T-helper 2 cell treated with Interferon-gamma antibody and Interleukin-4, amounts not matched to agents 5 μg/mL and 100 μg/mL, for 36 hours (primary cell): ENCODE results near the gene CACNA1A.
"Not testable (repeated sequence)": the region's sequence is repeated elsewhere in the genome, so short reads cannot be mapped to it uniquely, and the experiment has no call there.

Experiments used
- DNase-seq: peaks from one replicate; pipeline ENCODE4 v3.0.0; 2021; ENCODE audit warnings: low spot score
- H3K27ac Mint-ChIP-seq: one replicate; pipeline ENCODE4 v1.8.0; 2021; ENCODE audit warnings: mild to moderate bottlenecking, mixed read lengths
- H3K27me3 Mint-ChIP-seq: one replicate; pipeline ENCODE4 v1.8.0; 2021; ENCODE audit warnings: low read depth, mixed read lengths
- H3K36me3 Mint-ChIP-seq: one replicate; pipeline ENCODE4 v1.8.0; 2021; ENCODE audit warnings: low read depth, mixed read lengths
- H3K4me1 Mint-ChIP-seq: one replicate; pipeline ENCODE4 v1.8.0; 2021; ENCODE audit warnings: low read depth, mixed read lengths
- H3K4me3 Mint-ChIP-seq: one replicate; pipeline ENCODE4 v1.8.0; 2022; ENCODE audit warnings: mild to moderate bottlenecking, moderate library complexity, mixed read lengths
- H3K9me3 Mint-ChIP-seq: one replicate; pipeline ENCODE4 v1.8.0; 2021; ENCODE audit warnings: mixed read lengths

CACNA1A gene

DNA sequence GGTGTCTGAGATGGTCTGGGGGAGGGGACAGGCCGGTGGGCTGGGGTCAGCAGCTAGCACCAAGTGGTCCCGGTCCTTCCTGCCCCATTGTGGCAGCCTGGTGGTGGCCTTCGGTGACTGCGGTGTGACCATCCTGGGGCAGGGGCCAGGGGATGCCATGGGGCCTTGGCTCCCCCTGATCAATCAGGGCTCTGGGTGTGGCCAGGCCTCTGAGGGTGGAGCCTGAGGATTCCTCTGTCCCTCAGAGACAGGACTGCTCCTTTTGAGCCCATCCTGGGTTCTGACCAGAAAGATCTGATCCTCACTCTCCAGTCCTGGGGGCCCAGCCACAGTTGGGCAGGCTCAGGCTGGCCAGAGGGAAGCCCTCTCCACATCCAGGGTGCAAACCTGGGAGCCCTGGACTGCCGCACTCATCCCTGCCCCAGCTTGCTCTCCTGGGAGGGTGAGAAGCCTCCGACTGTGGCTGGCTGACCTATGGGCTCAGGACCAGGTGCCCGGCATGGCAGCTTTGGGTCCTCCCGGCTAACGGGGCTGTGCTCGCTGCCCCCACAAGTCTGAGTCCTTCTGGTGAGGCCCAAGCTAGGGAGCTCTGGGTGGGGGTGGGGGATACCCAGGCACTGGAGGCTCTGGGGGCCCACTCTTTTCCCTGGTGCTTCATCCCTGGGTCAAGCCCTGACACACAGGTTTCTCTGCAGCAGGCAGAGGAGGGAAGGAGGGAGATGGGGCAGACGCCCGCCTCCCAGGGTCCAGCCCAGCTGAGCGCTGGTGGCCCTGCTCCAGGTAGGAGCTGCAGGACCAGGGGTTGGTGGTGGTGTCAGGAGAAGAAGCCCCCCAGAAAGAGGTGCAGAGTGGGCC, 296.6 kb downstream of the CACNA1A start:
- no peak overlapping the region for H3K27ac Mint-ChIP-seq
- H3K36me3 Mint-ChIP-seq = no peaks in the 10 kb centered on the region
- H3K4me3 Mint-ChIP-seq = peak overlapping the region; percentile 21
- no peaks in the 10 kb centered on the region for H3K9me3 Mint-ChIP-seq
- H3K4me1 Mint-ChIP-seq = peaks cover 11% of the 10 kb centered on the region
- no peak for DNase-seq
- no peaks in the 10 kb centered on the region for H3K27me3 Mint-ChIP-seq

DNA sequence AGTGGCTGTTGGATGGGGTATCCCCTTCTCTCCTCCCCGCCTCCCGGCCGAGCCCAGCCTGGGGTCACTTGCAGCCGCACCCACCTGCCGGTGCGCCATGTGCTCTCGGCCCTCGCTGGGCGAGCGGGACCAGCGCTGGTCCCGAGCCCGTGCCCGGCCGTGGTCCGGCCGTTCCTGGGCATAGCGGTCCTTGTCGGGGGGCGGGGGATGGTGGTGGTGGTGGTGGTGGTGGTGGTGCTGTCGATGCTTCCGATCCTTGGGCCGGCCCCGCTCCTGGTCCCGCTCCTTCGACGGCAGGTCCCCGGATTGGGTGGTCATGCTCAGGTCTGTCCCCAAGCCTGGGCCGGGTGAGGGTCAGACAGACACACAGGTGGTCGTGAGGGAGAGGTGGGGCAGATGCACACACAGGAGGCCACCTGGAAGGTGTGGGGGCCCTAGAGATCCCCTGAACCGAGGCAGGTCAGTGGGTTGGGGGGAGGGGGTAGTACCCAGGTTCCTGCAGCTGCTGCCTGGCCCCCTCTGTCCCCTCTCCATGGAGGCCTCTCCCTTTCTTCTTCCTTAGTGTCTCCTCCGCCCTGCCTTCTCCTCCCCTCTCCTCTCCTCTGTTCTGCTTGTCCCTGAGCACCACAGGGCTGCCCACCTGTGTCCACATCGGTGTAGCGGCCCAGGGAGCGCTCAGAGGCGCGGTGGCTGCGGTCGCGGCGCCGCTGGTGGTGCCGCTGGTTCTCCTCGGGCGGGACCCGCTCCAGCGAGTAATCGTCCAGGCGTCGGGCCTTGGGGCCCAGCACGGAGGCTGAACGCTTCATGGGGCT, 297.4 kb downstream of the CACNA1A start:
- Mint-ChIP-seq H3K9me3 (no peaks in the 10 kb centered on the region), H3K4me1 (peaks cover 11% of the 10 kb centered on the region), H3K36me3 (no peaks in the 10 kb centered on the region), H3K27me3 (no peaks in the 10 kb centered on the region), H3K4me3 (peak overlapping the region; percentile 49), H3K27ac (peak overlapping the region; percentile 73)
- DNase-seq = no peak

DNA sequence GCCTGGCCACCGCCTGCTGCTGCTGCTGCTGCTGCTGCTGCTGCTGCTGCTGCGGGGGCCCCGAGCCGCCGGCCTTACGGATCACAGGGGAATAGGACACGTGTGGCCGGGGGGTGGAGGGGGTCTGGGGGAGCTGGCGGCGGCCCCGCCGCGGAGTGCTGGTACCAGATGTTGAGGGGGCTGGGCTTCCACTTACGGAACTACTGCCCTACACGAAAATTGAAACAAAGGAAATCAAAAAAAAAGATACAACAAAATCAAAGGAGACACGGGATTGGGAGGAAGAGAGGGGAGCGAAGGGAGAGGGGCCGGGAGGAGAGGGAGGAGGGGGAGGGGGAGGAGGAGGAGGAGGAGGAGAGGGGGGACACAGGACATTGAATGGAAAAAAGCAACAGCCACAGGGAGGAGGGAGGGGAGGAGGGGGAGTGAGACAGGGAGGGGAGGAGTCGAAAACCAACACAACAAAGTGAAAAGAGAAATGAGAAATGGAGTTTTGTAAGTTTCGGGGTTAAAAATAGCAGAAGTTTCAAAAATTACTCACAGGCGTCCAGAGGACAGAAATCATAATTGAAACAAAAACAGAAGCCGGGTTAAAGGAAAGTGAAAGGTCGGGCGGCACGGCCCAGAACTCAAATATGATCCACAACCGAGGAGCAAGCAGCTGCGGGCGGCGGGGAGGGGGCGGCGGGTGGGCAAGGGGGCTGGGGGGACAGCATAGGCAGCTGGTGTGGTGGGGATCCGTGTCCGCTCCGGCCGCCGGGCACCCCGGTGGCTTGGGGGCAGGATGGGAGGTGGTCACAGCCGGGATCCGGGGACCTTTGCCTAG, 298.2 kb downstream of the CACNA1A start:
- H3K27ac Mint-ChIP-seq = peak overlapping the region; percentile 96
- no peaks in the 10 kb centered on the region for H3K9me3 Mint-ChIP-seq
- peak; percentile 59 for DNase-seq
- peaks cover 9% of the 10 kb centered on the region for H3K4me1 Mint-ChIP-seq
- H3K4me3 Mint-ChIP-seq = peak overlapping the region; percentile 82
- no peaks in the 10 kb centered on the region for H3K36me3 Mint-ChIP-seq
- H3K27me3 Mint-ChIP-seq = no peaks in the 10 kb centered on the region

DNA sequence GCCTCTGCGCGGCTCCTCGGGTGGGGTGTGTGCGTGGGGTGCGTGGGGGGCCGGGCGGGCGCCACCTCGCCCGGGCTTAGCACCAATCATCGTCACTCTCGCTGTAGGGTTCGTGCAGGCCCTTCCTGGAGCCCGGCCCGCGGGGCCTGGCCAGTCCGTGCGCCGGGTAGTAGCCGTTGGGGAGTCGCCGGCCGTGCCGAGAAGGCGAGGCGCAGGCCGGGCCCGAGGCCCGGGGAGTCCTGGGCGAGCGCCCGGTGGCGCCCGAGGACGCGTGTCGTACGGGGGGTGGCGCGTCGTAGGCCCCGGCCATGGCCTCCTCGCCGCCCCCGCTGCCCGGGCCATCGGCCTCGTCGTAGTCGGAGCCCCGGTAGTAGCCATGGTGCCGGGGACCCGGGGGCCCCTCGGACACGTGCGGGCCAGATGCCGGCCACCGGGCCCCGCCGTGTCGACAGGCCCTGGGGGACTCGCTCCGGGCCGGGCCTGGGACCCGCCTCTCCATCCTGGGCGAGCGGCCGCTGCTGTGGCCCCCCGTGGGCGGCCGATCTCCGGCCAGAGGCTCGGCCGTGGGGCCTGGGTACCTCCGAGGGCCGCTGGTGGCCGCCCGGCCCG, 298.9 kb downstream of the CACNA1A start:
- Mint-ChIP-seq H3K36me3 (no peaks in the 10 kb centered on the region), H3K9me3 (no peaks in the 10 kb centered on the region), H3K4me1 (peaks cover 8% of the 10 kb centered on the region), H3K4me3 (no peak overlapping the region), H3K27ac (no peak overlapping the region), H3K27me3 (no peaks in the 10 kb centered on the region)
- DNase-seq = no peak

DNA sequence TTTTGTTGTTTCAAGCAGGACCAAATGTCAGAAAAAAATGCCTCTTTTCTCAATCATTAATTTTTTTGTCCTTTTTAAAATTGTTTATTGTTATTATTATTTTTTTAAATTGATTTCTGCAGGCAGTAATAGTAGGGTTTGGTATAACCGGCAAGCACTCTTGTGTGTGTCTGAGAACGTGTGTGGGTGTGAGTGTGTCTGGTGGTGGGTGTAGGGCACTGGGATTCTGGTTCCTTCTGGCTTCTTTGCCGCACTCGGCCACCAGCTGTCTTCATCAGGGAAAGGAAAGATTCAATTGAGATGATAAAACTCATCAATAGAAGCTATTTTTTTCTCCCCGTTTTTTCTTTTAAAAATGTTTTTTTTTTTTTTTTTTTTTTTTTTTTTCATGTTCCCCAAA, 299.7 kb downstream of the CACNA1A start:
- H3K9me3 Mint-ChIP-seq = no peaks in the 10 kb centered on the region
- no peak for DNase-seq
- H3K36me3 Mint-ChIP-seq = no peaks in the 10 kb centered on the region
- H3K27ac Mint-ChIP-seq = peak overlapping the region; percentile 70
- H3K4me3 Mint-ChIP-seq = no peak overlapping the region
- H3K27me3 Mint-ChIP-seq = no peaks in the 10 kb centered on the region
- H3K4me1 Mint-ChIP-seq = peaks cover 8% of the 10 kb centered on the region

DNA sequence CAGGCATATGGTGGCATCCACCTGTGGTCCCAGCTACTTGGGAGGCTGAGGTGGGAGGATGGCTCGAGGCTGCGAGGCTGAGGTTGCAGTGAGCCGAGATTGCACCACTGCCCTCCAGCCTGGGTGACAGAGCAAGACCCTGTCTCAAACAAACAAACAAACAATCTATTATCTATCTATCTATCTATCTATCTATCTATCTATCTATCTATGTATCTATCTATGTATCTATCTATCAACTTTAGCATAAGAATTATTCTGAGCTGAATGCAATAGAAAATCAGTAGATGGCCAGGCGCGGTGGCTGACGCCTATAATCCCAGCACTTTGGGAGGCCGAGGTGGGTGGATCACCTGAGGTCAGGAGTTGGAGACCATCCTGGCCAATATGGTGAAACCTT, 304.2 kb downstream of the CACNA1A start:
- not testable (repeated sequence) for H3K4me3 Mint-ChIP-seq, H3K9me3 Mint-ChIP-seq, DNase-seq, H3K27me3 Mint-ChIP-seq, H3K4me1 Mint-ChIP-seq, H3K36me3 Mint-ChIP-seq, H3K27ac Mint-ChIP-seq

DNA sequence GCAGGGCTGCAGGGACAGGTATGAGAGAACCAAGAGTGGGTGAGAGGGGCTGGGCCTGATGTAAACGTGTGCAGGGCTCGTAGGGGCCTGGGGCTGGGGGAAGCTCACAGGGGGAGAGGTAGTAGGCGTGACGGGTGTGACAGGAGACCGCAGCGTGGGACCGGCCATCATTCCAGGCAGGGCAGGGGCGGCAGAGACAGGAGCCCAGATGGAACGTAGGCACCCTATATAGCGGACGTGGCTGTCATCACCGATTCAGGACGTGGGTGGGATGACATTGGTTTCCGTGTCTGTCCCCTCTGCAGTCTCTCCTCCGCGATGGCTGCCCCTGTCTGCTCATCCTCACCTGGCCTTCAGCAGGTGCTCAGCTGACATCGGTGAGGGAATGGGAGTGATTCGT, 307.6 kb downstream of the CACNA1A start:
- DNase-seq = no peak
- Mint-ChIP-seq H3K4me1 (peaks cover 10% of the 10 kb centered on the region), H3K27ac (no peak overlapping the region), H3K9me3 (no peaks in the 10 kb centered on the region), H3K4me3 (no peak overlapping the region), H3K27me3 (no peaks in the 10 kb centered on the region), H3K36me3 (no peaks in the 10 kb centered on the region)

DNA sequence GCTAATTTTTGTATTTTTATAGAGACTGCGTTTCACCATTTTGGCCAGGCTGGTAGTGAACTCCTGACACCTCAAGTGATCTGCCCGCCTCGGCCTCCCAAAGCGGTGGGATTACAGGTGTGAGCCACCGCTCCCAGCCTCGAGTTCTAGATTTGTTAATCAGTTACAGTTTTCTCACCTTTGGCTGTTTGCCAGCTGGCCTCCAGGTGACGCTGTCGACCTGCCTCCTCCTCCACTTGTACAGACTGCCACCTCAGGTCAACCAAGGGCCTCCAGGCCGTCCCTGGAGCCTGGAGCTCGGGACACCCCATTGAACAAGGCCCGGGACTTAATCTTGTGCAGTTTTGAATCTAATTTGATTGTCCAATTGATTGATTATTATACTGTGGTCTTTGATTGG, 310.6 kb downstream of the CACNA1A start:
- H3K9me3 Mint-ChIP-seq = no peaks in the 10 kb centered on the region
- no peak overlapping the region for H3K4me3 Mint-ChIP-seq
- peaks cover 13% of the 10 kb centered on the region for H3K4me1 Mint-ChIP-seq
- H3K27ac Mint-ChIP-seq = no peak overlapping the region
- DNase-seq = peak; percentile 30
- no peaks in the 10 kb centered on the region for H3K27me3 Mint-ChIP-seq
- H3K36me3 Mint-ChIP-seq = no peaks in the 10 kb centered on the region

DNA sequence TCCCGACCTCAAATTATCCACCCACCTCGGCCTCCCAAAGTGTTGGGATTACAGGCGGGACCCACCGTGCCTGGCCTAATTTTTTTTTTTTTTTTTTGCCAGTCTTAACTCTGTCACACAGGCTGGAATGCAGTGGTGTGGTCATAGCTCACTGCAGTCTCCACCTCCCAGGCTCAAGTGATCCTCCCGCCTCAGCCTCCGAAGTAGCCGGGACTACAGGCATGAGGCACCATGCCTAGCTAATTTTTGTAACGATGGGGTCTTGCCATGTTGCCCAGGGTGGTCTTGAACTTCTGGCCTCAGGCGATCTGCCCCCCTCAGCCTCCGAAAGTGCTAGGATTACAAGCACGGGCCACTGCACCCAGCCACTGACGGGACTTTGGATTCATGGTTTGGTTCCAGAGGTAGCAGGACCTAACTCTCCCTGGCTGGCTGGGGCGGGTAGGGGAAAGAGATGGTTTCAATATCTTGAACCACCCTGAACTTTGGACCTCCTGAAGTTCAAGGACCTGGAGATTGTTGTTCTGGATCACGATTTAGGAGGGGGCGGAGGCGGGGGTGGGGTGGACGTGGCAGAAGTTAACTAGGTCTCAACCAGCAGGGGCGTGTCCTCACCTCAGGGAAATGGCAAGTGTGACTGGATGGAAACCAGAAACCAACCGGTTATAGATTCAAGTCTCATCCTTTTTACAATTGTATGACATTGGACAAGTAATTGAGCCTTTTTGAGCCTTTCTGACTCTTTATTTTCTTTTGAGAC, 315.3 kb downstream of the CACNA1A start:
- no peak overlapping the region for H3K4me3 Mint-ChIP-seq

DNA sequence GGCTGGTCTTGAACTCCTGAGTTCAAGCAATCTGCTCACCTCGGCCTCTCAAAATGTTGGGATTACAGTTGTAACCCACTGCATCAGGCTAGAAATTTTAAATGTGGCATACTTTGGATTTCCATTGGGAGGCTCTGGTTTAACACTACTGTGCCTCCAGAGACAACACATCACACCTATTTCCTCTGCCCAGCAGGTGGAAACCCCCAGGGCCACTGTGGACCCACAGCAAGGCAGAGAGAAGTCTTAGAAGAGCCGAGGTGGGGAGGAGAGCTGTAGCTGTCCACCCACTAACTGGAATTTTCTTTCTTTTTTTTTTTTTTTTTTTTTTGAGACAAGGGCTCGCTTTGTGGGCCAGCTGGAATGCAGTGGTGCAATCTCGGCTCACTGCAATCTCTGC, 316.7 kb downstream of the CACNA1A start:
- H3K4me3 Mint-ChIP-seq = no peak overlapping the region
- peaks cover 15% of the 10 kb centered on the region for H3K4me1 Mint-ChIP-seq
- no peaks in the 10 kb centered on the region for H3K9me3 Mint-ChIP-seq
- H3K27me3 Mint-ChIP-seq = no peaks in the 10 kb centered on the region
- no peak for DNase-seq
- peaks cover 2% of the 10 kb centered on the region for H3K36me3 Mint-ChIP-seq
- H3K27ac Mint-ChIP-seq = no peak overlapping the region

More for the DNA sequence above, 315.3 kb downstream of the CACNA1A start:
- no peaks in the 10 kb centered on the region for H3K27me3 Mint-ChIP-seq
- no peaks in the 10 kb centered on the region for H3K9me3 Mint-ChIP-seq
- DNase-seq = peak; percentile 33
- peaks cover 20% of the 10 kb centered on the region for H3K4me1 Mint-ChIP-seq
- no peak overlapping the region for H3K27ac Mint-ChIP-seq
- no peaks in the 10 kb centered on the region for H3K36me3 Mint-ChIP-seq

DNA sequence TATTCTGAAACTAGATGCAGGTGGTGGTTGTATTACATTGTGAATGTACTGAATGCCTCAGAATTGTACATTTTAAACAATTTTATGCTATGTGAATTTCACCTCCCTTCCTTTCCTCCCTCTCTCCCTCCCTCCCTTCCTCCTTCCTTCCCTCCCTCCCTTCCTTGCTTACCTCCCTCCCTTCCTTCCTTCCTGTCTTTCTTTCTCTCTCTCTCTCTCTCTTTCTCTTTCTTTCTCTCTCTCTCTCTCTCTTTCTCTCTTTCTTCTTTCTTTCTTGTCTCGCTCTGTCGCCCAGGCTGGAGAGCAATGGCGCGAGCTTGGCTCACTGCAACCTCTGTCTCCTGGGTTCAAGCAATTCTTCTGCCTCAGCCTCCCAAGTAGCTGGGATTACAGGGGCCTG, 318.9 kb downstream of the CACNA1A start:
- peak overlapping the region; percentile 65 for H3K27ac Mint-ChIP-seq
- H3K9me3 Mint-ChIP-seq = no peaks in the 10 kb centered on the region
- H3K4me3 Mint-ChIP-seq = peak overlapping the region; percentile 32
- peaks cover 10% of the 10 kb centered on the region for H3K4me1 Mint-ChIP-seq
- H3K36me3 Mint-ChIP-seq = peaks cover 2% of the 10 kb centered on the region
- no peaks in the 10 kb centered on the region for H3K27me3 Mint-ChIP-seq
- no peak for DNase-seq

DNA sequence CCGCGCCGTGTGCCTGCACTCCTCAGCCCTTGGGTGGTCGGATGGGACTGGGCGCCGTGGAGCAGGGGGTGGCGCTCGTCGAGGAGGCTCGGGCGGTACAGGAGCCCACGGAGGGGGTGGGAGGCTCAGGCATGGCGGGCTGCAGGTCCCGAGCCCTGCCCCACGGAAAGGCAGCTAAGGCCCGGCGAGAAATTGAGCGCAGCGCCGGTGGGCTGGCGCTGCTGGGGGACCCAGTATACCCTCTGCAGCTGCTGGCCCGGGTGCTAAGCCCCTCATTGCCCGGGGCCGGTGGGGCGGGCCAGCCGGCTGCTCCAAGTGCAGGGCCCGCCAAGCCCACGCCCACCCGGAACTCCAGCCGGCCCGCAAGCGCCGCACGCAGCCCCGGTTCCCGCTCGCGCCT, 319.6 kb downstream of the CACNA1A start:
- H3K4me3 Mint-ChIP-seq, H3K27ac Mint-ChIP-seq, H3K9me3 Mint-ChIP-seq, H3K36me3 Mint-ChIP-seq, H3K27me3 Mint-ChIP-seq, DNase-seq: not testable (repeated sequence)
- H3K4me1 Mint-ChIP-seq = peaks cover 15% of the 10 kb centered on the region
